Effector memory CD4-positive, alpha-beta T cell (primary cell): Measurements from ENCODE around the gene NPHP4.

Experiments used
- DNase-seq, 3 donors: peaks; one replicate each; pipeline ENCODE4 v3.0.0-alpha.2; 2020
- H3K27ac ChIP-seq: 2 replicates; pipeline ENCODE4 v1.7.0; 2013; ENCODE audit warnings: mild to moderate bottlenecking, low read length, moderate library complexity; ENCODE audit not compliant: insufficient read depth, poor library complexity, severe bottlenecking
- H3K27me3 ChIP-seq: replicated peaks from 2 replicates; pipeline ENCODE4 v1.7.0; 2013; ENCODE audit warnings: mild to moderate bottlenecking, low read length; ENCODE audit not compliant: insufficient read depth, control insufficient read depth, poor library complexity, severe bottlenecking
- H3K36me3 ChIP-seq: 2 replicates; pipeline ENCODE4 v1.7.0; 2013; ENCODE audit warnings: mild to moderate bottlenecking, low read length, moderate library complexity; ENCODE audit not compliant: control insufficient read depth, insufficient read depth
- H3K4me1 ChIP-seq: 2 replicates; pipeline ENCODE4 v1.7.0; 2013; ENCODE audit warnings: low read length, mild to moderate bottlenecking; ENCODE audit not compliant: control insufficient read depth, insufficient read depth, poor library complexity, severe bottlenecking
- H3K4me3 ChIP-seq: 2 replicates; pipeline ENCODE4 v1.7.0; 2013; ENCODE audit warnings: low read length, low read depth, mild to moderate bottlenecking; ENCODE audit not compliant: insufficient read depth, poor library complexity, severe bottlenecking
- H3K9me3 ChIP-seq: 2 replicates; pipeline ENCODE4 v1.7.0; 2013; ENCODE audit warnings: mild to moderate bottlenecking, low read length, moderate library complexity; ENCODE audit not compliant: control insufficient read depth

NPHP4 gene

GRCh38 chr1:5879421-5879820, 112.8 kb downstream of the NPHP4 start:
- DNase-seq = no peak
- H3K9me3 ChIP-seq = no peaks in the 10 kb centered on the region
- H3K4me1 ChIP-seq = no peaks in the 10 kb centered on the region
- H3K36me3 ChIP-seq = peaks cover 19% of the 10 kb centered on the region
- H3K27me3 ChIP-seq = no peaks in the 10 kb centered on the region
- H3K4me3 ChIP-seq = no peak overlapping the region
- H3K27ac ChIP-seq = no peak overlapping the region

- H3K27ac ChIP-seq = no peak overlapping the region
- H3K4me1 ChIP-seq = no peaks in the 10 kb centered on the region
- H3K4me3 ChIP-seq = no peak overlapping the region
- no peaks in the 10 kb centered on the region for H3K9me3 ChIP-seq
- H3K27me3 ChIP-seq = no peaks in the 10 kb centered on the region
- H3K36me3 ChIP-seq = peaks cover 23% of the 10 kb centered on the region
- DNase-seq = no peak
Measured at GRCh38 chr1:5878971-5879370, 113.3 kb downstream of the NPHP4 start.

- no peak overlapping the region for H3K4me3 ChIP-seq
- H3K27ac ChIP-seq = no peak overlapping the region
- H3K27me3 ChIP-seq = no peaks in the 10 kb centered on the region
- no peaks in the 10 kb centered on the region for H3K9me3 ChIP-seq
- no peak for DNase-seq
- H3K4me1 ChIP-seq = no peaks in the 10 kb centered on the region
- H3K36me3 ChIP-seq = peaks cover 30% of the 10 kb centered on the region
Measured at GRCh38 chr1:5877683-5878530, 114.3 kb downstream of the NPHP4 start.

GRCh38 chr1:5877001-5877400, 115.2 kb downstream of the NPHP4 start:
- DNase-seq = no peak
- H3K9me3 ChIP-seq = no peaks in the 10 kb centered on the region
- H3K4me1 ChIP-seq = no peaks in the 10 kb centered on the region
- no peak overlapping the region for H3K27ac ChIP-seq
- peaks cover 30% of the 10 kb centered on the region for H3K36me3 ChIP-seq
- H3K27me3 ChIP-seq = no peaks in the 10 kb centered on the region
- no peak overlapping the region for H3K4me3 ChIP-seq

- Histone ChIP-seq H3K27me3 (no peaks in the 10 kb centered on the region), H3K36me3 (peaks cover 30% of the 10 kb centered on the region)
- no peak for DNase-seq
Measured at GRCh38 chr1:5876094-5876650, 116.1 kb downstream of the NPHP4 start.

GRCh38 chr1:5875345-5875910, 116.8 kb downstream of the NPHP4 start:
- no peak overlapping the region for H3K27ac ChIP-seq
- H3K4me1 ChIP-seq = no peaks in the 10 kb centered on the region
- DNase-seq = no peak
- H3K4me3 ChIP-seq = no peak overlapping the region
- no peaks in the 10 kb centered on the region for H3K9me3 ChIP-seq
- H3K27me3 ChIP-seq = no peaks in the 10 kb centered on the region
- peaks cover 30% of the 10 kb centered on the region for H3K36me3 ChIP-seq

More at GRCh38 chr1:5876094-5876650, 116.1 kb downstream of the NPHP4 start:
- Histone ChIP-seq H3K9me3 (no peaks in the 10 kb centered on the region), H3K4me1 (no peaks in the 10 kb centered on the region), H3K27ac (no peak overlapping the region), H3K4me3 (no peak overlapping the region)

- no peaks in the 10 kb centered on the region for H3K9me3 ChIP-seq
Measured at GRCh38 chr1:5874416-5875110, 117.7 kb downstream of the NPHP4 start.

GRCh38 chr1:5873556-5873955, 118.7 kb downstream of the NPHP4 start:
- no peak overlapping the region for H3K4me3 ChIP-seq
- DNase-seq = no peak
- peaks cover 22% of the 10 kb centered on the region for H3K36me3 ChIP-seq
- no peak overlapping the region for H3K27ac ChIP-seq
- H3K27me3 ChIP-seq = no peaks in the 10 kb centered on the region
- no peaks in the 10 kb centered on the region for H3K9me3 ChIP-seq
- no peaks in the 10 kb centered on the region for H3K4me1 ChIP-seq

More at GRCh38 chr1:5874416-5875110, 117.7 kb downstream of the NPHP4 start:
- Histone ChIP-seq H3K4me3 (no peak overlapping the region), H3K36me3 (peaks cover 27% of the 10 kb centered on the region), H3K4me1 (no peaks in the 10 kb centered on the region), H3K27me3 (no peaks in the 10 kb centered on the region), H3K27ac (no peak overlapping the region)
- no peak for DNase-seq

- no peak overlapping the region for H3K4me3 ChIP-seq
- H3K27me3 ChIP-seq = no peaks in the 10 kb centered on the region
- H3K36me3 ChIP-seq = peaks cover 22% of the 10 kb centered on the region
- DNase-seq = no peak
- no peaks in the 10 kb centered on the region for H3K4me1 ChIP-seq
- no peak overlapping the region for H3K27ac ChIP-seq
- no peaks in the 10 kb centered on the region for H3K9me3 ChIP-seq
Measured at GRCh38 chr1:5872886-5873285, 119.3 kb downstream of the NPHP4 start.
